WTC11 (cell line): ENCODE measurements around the gene TMED5. TPM values are rescaled to one million over a fixed set of nuclear protein-coding genes. Genes with fewer than 3 reads are reported as not detected.
A peak's percentile ranks its signal among the peaks of the same experiment; 100 is the strongest.

Experiments used
- ATAC-seq: fragments of 200-7000 bp; cut with Tn5 transposase; 2 replicates; pipeline ENCODE4 v1.10.0; 2021; ENCODE audit warnings: mild to moderate bottlenecking, moderate library complexity
- CTCF ChIA-PET: fragments of 300-600 bp; sonication (Branson Sonifier 250); formaldehyde crosslinking; loops from one replicate; lab custom pipeline; 2021; ENCODE audit warnings: antibody characterized with exemption; lab: Charles Lee
- POLR2A ChIA-PET: fragments of 350-600 bp; sonication (Branson Sonifier 250); formaldehyde crosslinking; loops from one replicate; lab custom pipeline; 2021; ENCODE audit warnings: antibody characterized with exemption; lab: Charles Lee
- DNase-seq: peaks from one replicate; pipeline ENCODE4 v3.0.0; 2021; ENCODE audit warnings: low spot score
- H3K27ac Mint-ChIP-seq: 2 replicates; pipeline ENCODE4 v1.8.0; 2021; ENCODE audit warnings: mixed read lengths
- H3K27me3 Mint-ChIP-seq: 2 replicates; pipeline ENCODE4 v1.8.0; 2021; ENCODE audit warnings: low read depth, mild to moderate bottlenecking, moderate library complexity, mixed read lengths
- H3K36me3 Mint-ChIP-seq: 2 replicates; pipeline ENCODE4 v1.8.0; 2021; ENCODE audit warnings: mixed read lengths
- H3K4me1 Mint-ChIP-seq: 2 replicates; pipeline ENCODE4 v1.8.0; 2022; ENCODE audit warnings: mixed read lengths
- H3K4me3 Mint-ChIP-seq: 2 replicates; pipeline ENCODE4 v1.8.0; 2021; ENCODE audit warnings: mild to moderate bottlenecking, moderate library complexity, mixed read lengths
- H3K9me3 Mint-ChIP-seq: 2 replicates; pipeline ENCODE4 v1.8.0; 2021; ENCODE audit warnings: mixed read lengths
- AR ChIP-seq: fragments of 250-450 bp; sonication (Bioruptor Pico); IDR thresholded peaks from 2 replicates; pipeline ENCODE4 v1.9.0; 2021; ENCODE audit warnings: mild to moderate bottlenecking
- ARID4B ChIP-seq: sonication (generic); formaldehyde crosslinking; IDR thresholded peaks from 2 replicates; pipeline ENCODE4 v1.8.0; 2023; ENCODE audit warnings: missing genetic modification reagents, mild to moderate bottlenecking, borderline replicate concordance
- ATF1 ChIP-seq: sonication (generic); formaldehyde crosslinking; IDR thresholded peaks from 2 replicates; pipeline ENCODE4 v1.8.1; 2023; ENCODE audit warnings: mild to moderate bottlenecking, moderate library complexity, missing genetic modification reagents
- ATF6 ChIP-seq: sonication (generic); formaldehyde crosslinking; IDR thresholded peaks from 2 replicates; pipeline ENCODE4 v1.8.1; 2023; ENCODE audit warnings: mild to moderate bottlenecking, missing genetic modification reagents
- CBFB ChIP-seq: sonication (generic); formaldehyde crosslinking; IDR thresholded peaks from 2 replicates; pipeline ENCODE4 v1.8.1; 2022; ENCODE audit warnings: mild to moderate bottlenecking, low read depth, missing genetic modification reagents
- GABPB1 ChIP-seq: sonication (generic); formaldehyde crosslinking; IDR thresholded peaks from 2 replicates; pipeline ENCODE4 v1.8.1; 2023; ENCODE audit warnings: mild to moderate bottlenecking, missing genetic modification reagents
- JAZF1 ChIP-seq: fragments of 250-450 bp; sonication (Bioruptor Pico); IDR thresholded peaks from 2 replicates; pipeline ENCODE4 v1.9.0; 2021; ENCODE audit warnings: moderate library complexity, mild to moderate bottlenecking, inconsistent platforms
- MLX ChIP-seq: sonication (generic); formaldehyde crosslinking; IDR thresholded peaks from 2 replicates; pipeline ENCODE4 v1.8.1; 2023; ENCODE audit warnings: mild to moderate bottlenecking, missing genetic modification reagents, moderate library complexity
- MYBL2 ChIP-seq: sonication (generic); formaldehyde crosslinking; IDR thresholded peaks from 2 replicates; pipeline ENCODE4 v1.8.1; 2023; ENCODE audit warnings: mild to moderate bottlenecking, moderate library complexity, missing genetic modification reagents
- PREB ChIP-seq: sonication (generic); formaldehyde crosslinking; IDR thresholded peaks from 2 replicates; pipeline ENCODE4 v1.8.1; 2022; ENCODE audit warnings: mild to moderate bottlenecking, missing genetic modification reagents, moderate library complexity, borderline replicate concordance
- RORB ChIP-seq: fragments of 250-450 bp; sonication (Bioruptor Pico); IDR thresholded peaks from 2 replicates; pipeline ENCODE4 v1.9.0; 2021; ENCODE audit warnings: mild to moderate bottlenecking
- TCF7 ChIP-seq: sonication (generic); formaldehyde crosslinking; IDR thresholded peaks from 2 replicates; pipeline ENCODE4 v1.8.0; 2022; ENCODE audit warnings: mild to moderate bottlenecking, low read depth, missing genetic modification reagents, moderate library complexity
- TEAD4 ChIP-seq: sonication (generic); formaldehyde crosslinking; IDR thresholded peaks from 2 replicates; pipeline ENCODE4 v1.8.0; 2022; ENCODE audit warnings: mild to moderate bottlenecking, missing genetic modification reagents
- USF1 ChIP-seq: sonication (generic); formaldehyde crosslinking; IDR thresholded peaks from 2 replicates; pipeline ENCODE4 v1.8.0; 2022; ENCODE audit warnings: mild to moderate bottlenecking, missing genetic modification reagents
- ZMAT4 ChIP-seq: fragments of 250-450 bp; sonication (Bioruptor Pico); IDR thresholded peaks from 2 replicates; pipeline ENCODE4 v1.9.0; 2021; ENCODE audit warnings: mild to moderate bottlenecking
- ZNF121 ChIP-seq: sonication (generic); formaldehyde crosslinking; IDR thresholded peaks from 2 replicates; pipeline ENCODE4 v1.8.0; 2023; ENCODE audit warnings: missing genetic modification reagents
- ZNF317 ChIP-seq: sonication (generic); formaldehyde crosslinking; IDR thresholded peaks from 2 replicates; pipeline ENCODE4 v1.8.1; 2023; ENCODE audit warnings: low read depth, mild to moderate bottlenecking, moderate library complexity, missing genetic modification reagents, borderline replicate concordance
- ZNF423 ChIP-seq: fragments of 250-450 bp; sonication (Bioruptor Pico); IDR thresholded peaks from 2 replicates; pipeline ENCODE4 v2.1.2; 2022; ENCODE audit warnings: mild to moderate bottlenecking, moderate library complexity
- total RNA-seq: library from RNA; stranded (reverse); gene quantifications from 3 replicates; pipeline ENCODE4 v1.2.3, GENCODE V29; 2021

TMED5 gene
- total RNA-seq, 1 experiment from 2014 or later: 28.5 TPM

- TF ChIP-seq MLX (CRISPR knock-in tag) (no peak), USF1 (CRISPR knock-in tag) (no peak), ZNF423 (CRISPR knock-in tag) (no peak), RORB (CRISPR knock-in tag) (no peak), AR (CRISPR knock-in tag) (no peak), JAZF1 (CRISPR knock-in tag) (no peak), ZMAT4 (CRISPR knock-in tag) (no peak)
Measured at GRCh38 chr1:93123201-93123783, 56.9 kb downstream of the TMED5 start (continued).

GRCh38 chr1:93120614-93121013 lies 59.6 kb downstream of the TMED5 start:
- Mint-ChIP-seq H3K27me3 (no peaks in the 10 kb centered on the region), H3K4me3 (no peak overlapping the region), H3K36me3 (peaks cover 47% of the 10 kb centered on the region), H3K9me3 (no peaks in the 10 kb centered on the region), H3K4me1 (peaks cover 33% of the 10 kb centered on the region), H3K27ac (peak overlapping the region; percentile 26)
- DNase-seq (no peak), ATAC-seq (no peak)
- ChIA-PET POLR2A (interaction anchor here (1.1 kb wide), 1 partner anchor 25 kb away, joined by 3 read pairs; no protein-coding TSS in a partner anchor), CTCF (no interaction called here)
- TF ChIP-seq CBFB (CRISPR knock-in tag) (no peak), ATF1 (no peak), ARID4B (no peak), ZNF121 (CRISPR knock-in tag) (no peak), MYBL2 (no peak), ZNF317 (CRISPR knock-in tag) (no peak), TEAD4 (no peak), TCF7 (no peak), GABPB1 (CRISPR knock-in tag) (no peak), PREB (CRISPR knock-in tag) (no peak), ATF6 (CRISPR knock-in tag) (no peak)
